Mesendoderm (in vitro differentiated cells): ENCODE data around the gene IRX4.
"Not testable (repeated sequence)": the region's sequence is repeated elsewhere in the genome, so short reads cannot be mapped to it uniquely, and the experiment has no call there.

Source experiments
- DNase-seq: peaks from one replicate; pipeline ENCODE4 v3.0.0; 2013
- H2AK5ac ChIP-seq: 2 replicates; pipeline ENCODE4 v1.6.1; 2013; ENCODE audit warnings: low read length, inconsistent platforms
- H2BK120ac ChIP-seq: 2 replicates; pipeline ENCODE4 v1.6.1; 2013; ENCODE audit warnings: low read depth, mild to moderate bottlenecking, low read length, moderate library complexity, mixed read lengths
- H2BK15ac ChIP-seq: replicated peaks from 2 replicates; pipeline ENCODE4 v1.6.1; 2013; ENCODE audit warnings: low read depth, mild to moderate bottlenecking, moderate library complexity
- H2BK5ac ChIP-seq: 2 replicates; pipeline ENCODE4 v1.6.1; 2013; ENCODE audit warnings: low read length, inconsistent platforms
- H3K18ac ChIP-seq: 2 replicates; pipeline ENCODE4 v1.6.1; 2013; ENCODE audit warnings: mild to moderate bottlenecking, low read length, mixed read lengths
- H3K23ac ChIP-seq: one replicate; pipeline ENCODE4 v1.6.1; 2013; ENCODE audit warnings: low read length
- H3K27ac ChIP-seq: 2 replicates; pipeline ENCODE4 v1.5.1; 2013; ENCODE audit warnings: low read depth, mild to moderate bottlenecking, inconsistent platforms, low read length, moderate library complexity
- H3K27me3 ChIP-seq: 2 replicates; pipeline ENCODE4 v1.6.1; 2013; ENCODE audit warnings: low read length, control low read depth, mild to moderate bottlenecking, inconsistent platforms; ENCODE audit not compliant: insufficient read depth, poor library complexity
- H3K36me3 ChIP-seq: 2 replicates; pipeline ENCODE4 v1.6.1; 2013; ENCODE audit warnings: low read length, inconsistent platforms; ENCODE audit not compliant: control insufficient read depth, insufficient read depth
- H3K4ac ChIP-seq: one replicate; pipeline ENCODE4 v1.6.1; 2013; ENCODE audit warnings: low read depth, mild to moderate bottlenecking, low read length, moderate library complexity
- H3K4me1 ChIP-seq: 2 replicates; pipeline ENCODE4 v1.6.1; 2013; ENCODE audit warnings: low read depth, low read length, inconsistent platforms; ENCODE audit not compliant: control insufficient read depth
- H3K4me2 ChIP-seq: 2 replicates; pipeline ENCODE4 v1.6.1; 2013; ENCODE audit warnings: low read length
- H3K4me3 ChIP-seq: 2 replicates; pipeline ENCODE4 v1.5.1; 2013; ENCODE audit warnings: mild to moderate bottlenecking, low read length
- H3K56ac ChIP-seq: one replicate; pipeline ENCODE4 v1.6.1; 2013; ENCODE audit warnings: low read length
- H3K79me1 ChIP-seq: 2 replicates; pipeline ENCODE4 v1.6.1; 2013; ENCODE audit warnings: low read length, inconsistent platforms
- H3K79me2 ChIP-seq: 2 replicates; pipeline ENCODE4 v1.6.1; 2013; ENCODE audit warnings: mild to moderate bottlenecking, low read length; ENCODE audit not compliant: control insufficient read depth, insufficient read depth
- H3K9ac ChIP-seq: 2 replicates; pipeline ENCODE4 v1.6.1; 2013; ENCODE audit warnings: low read length, inconsistent platforms
- H4K5ac ChIP-seq: one replicate; pipeline ENCODE4 v1.6.1; 2013; ENCODE audit warnings: low read length
- H4K8ac ChIP-seq: one replicate; pipeline ENCODE4 v1.6.1; 2013; ENCODE audit warnings: low read depth, mild to moderate bottlenecking, control low read depth, low read length, moderate library complexity
- WGBS: extraction: QIAGEN DNeasy Blood & Tissue Kit; methylation state at CpG from one replicate; pipeline ENCODE4 v1.1.7; 2013; ENCODE audit warnings: low lambda C conversion rate, missing lambda C conversion rate; ENCODE audit not compliant: insufficient coverage; ENCODE audit errors: extremely low coverage; 5-methylcytosine and 5-hydroxymethylcytosine counted together

The IRX4 gene

GRCh38 chr5:1871441-1871840, 11.3 kb downstream of the IRX4 start:
- H3K56ac ChIP-seq = no peak overlapping the region
- DNase-seq = no peak
- no CpG with 5 or more reads among the region's 14 CpGs for WGBS

DNA sequence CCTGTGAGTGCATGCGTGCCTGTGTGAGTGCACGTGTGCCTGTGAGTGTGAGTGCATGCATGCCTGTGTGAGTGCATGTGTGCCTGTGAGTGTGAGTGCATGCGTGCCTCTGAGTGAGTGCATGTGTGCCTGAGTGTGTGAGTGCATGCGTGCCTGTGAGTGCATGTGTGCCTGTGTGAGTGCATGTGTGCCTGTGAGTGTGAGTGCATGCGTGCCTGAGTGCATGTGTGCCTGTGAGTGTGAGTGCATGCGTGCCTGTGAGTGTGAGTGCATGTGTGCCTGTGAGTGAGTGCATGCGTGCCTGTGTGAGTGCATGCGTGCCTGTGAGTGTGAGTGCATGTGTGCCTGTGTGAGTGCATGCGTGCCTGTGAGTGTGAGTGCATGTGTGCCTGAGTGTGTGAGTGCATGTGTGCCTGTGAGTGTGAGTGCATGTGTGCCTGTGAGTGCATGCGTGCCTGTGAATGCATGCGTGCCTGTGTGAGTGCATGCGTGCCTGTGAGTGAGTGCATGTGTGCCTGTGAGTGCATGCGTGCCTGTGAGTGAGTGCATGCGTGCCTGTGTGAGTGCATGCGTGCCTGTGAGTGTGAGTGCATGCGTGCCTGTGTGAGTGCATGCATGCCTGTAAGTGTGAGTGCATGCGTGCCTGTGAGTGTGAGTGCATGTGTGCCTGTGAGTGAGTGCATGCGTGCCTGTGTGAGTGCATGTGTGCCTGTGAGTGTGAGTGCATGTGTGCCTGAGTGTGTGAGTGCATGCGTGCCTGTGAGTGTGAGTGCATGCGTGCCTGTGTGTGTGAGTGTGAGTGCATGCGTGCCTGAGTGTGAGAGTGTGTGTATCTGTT, 12.1 kb downstream of the IRX4 start:
- not testable (repeated sequence) for H4K8ac ChIP-seq, DNase-seq, H3K56ac ChIP-seq, H3K4ac ChIP-seq, H2BK5ac ChIP-seq, H3K4me2 ChIP-seq, H2AK5ac ChIP-seq, H3K23ac ChIP-seq, H4K5ac ChIP-seq, H3K79me2 ChIP-seq, H3K79me1 ChIP-seq, H3K18ac ChIP-seq, H3K9ac ChIP-seq, H2BK15ac ChIP-seq, H2BK120ac ChIP-seq, H3K27ac ChIP-seq, H3K4me1 ChIP-seq, H3K36me3 ChIP-seq, H3K4me3 ChIP-seq
- no CpG with 5 or more reads among the region's 21 CpGs for WGBS
- H3K27me3 ChIP-seq = peaks cover 22% of the 10 kb centered on the region

More at GRCh38 chr5:1871441-1871840, 11.3 kb downstream of the IRX4 start:
- no peak overlapping the region for H2BK15ac ChIP-seq
- no peaks in the 10 kb centered on the region for H3K79me1 ChIP-seq
- H2BK120ac ChIP-seq = no peak overlapping the region
- H3K4me3 ChIP-seq = no peak overlapping the region
- no peaks in the 10 kb centered on the region for H3K36me3 ChIP-seq
- no peak overlapping the region for H2BK5ac ChIP-seq
- H2AK5ac ChIP-seq = no peak overlapping the region
- H3K4ac ChIP-seq = no peak overlapping the region
- no peaks in the 10 kb centered on the region for H3K4me1 ChIP-seq
- no peaks in the 10 kb centered on the region for H3K79me2 ChIP-seq
- H4K8ac ChIP-seq = no peak overlapping the region
- H4K5ac ChIP-seq = no peak overlapping the region
- H3K23ac ChIP-seq = no peak overlapping the region
- H3K27me3 ChIP-seq = peaks cover 30% of the 10 kb centered on the region
- H3K18ac ChIP-seq = no peak overlapping the region
- H3K27ac ChIP-seq = no peak overlapping the region
- no peak overlapping the region for H3K4me2 ChIP-seq
- no peak overlapping the region for H3K9ac ChIP-seq

DNA sequence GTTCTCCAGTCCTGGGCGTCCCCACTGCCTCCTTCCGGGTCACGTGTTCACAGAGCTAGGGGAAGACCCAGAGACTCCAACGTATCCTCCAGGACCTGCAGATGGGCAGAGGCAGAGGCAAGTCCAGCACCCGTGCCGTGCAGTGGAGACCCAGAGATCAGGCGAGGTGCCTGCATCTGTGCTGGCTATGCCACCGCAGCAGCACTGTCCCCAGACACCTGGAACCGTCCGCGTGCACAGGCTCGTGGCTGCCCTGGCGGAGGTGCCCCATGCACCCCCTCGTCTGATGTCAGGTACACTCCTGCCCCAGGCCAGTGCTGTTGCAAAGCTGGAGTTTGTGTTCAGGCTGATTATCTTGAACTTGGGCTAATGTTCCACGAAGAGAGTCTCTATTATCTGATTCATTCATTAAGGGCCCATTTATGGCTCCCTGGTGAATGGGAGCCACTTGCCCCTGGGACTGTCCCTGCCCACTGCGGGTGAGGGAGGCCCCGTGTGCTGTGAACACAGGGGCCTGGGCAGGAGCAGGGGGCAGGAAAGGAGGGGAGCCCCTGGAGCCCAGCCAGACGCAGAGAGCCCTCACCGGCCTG, 13.7 kb downstream of the IRX4 start:
- Histone ChIP-seq H2BK15ac (no peak overlapping the region), H2BK120ac (no peak overlapping the region), H4K8ac (no peak overlapping the region), H3K36me3 (no peaks in the 10 kb centered on the region), H4K5ac (no peak overlapping the region), H3K4me3 (no peak overlapping the region), H3K27me3 (peaks cover 10% of the 10 kb centered on the region), H3K4ac (no peak overlapping the region), H2AK5ac (no peak overlapping the region), H2BK5ac (no peak overlapping the region), H3K27ac (no peak overlapping the region), H3K9ac (no peak overlapping the region), H3K4me1 (no peaks in the 10 kb centered on the region), H3K23ac (no peak overlapping the region), H3K4me2 (no peak overlapping the region), H3K18ac (no peak overlapping the region), H3K79me1 (no peaks in the 10 kb centered on the region), H3K79me2 (no peaks in the 10 kb centered on the region), H3K56ac (no peak overlapping the region)
- no CpG with 5 or more reads among the region's 19 CpGs for WGBS
- no peak for DNase-seq

- no peak overlapping the region for H2BK15ac ChIP-seq
- H2BK120ac ChIP-seq = no peak overlapping the region
- peaks cover 3% of the 10 kb centered on the region for H3K27me3 ChIP-seq
- H2BK5ac ChIP-seq = no peak overlapping the region
- H3K9ac ChIP-seq = no peak overlapping the region
- H4K5ac ChIP-seq = no peak overlapping the region
- H3K4ac ChIP-seq = no peak overlapping the region
- no peak overlapping the region for H3K4me2 ChIP-seq
- H3K4me3 ChIP-seq = no peak overlapping the region
- H3K36me3 ChIP-seq = no peaks in the 10 kb centered on the region
- H4K8ac ChIP-seq = no peak overlapping the region
- no peak overlapping the region for H2AK5ac ChIP-seq
- H3K23ac ChIP-seq = no peak overlapping the region
- H3K27ac ChIP-seq = no peak overlapping the region
- DNase-seq = no peak
- no peak overlapping the region for H3K18ac ChIP-seq
- no CpG with 5 or more reads among the region's 20 CpGs for WGBS
- H3K4me1 ChIP-seq = no peaks in the 10 kb centered on the region
- no peaks in the 10 kb centered on the region for H3K79me1 ChIP-seq
- H3K56ac ChIP-seq = no peak overlapping the region
- H3K79me2 ChIP-seq = no peaks in the 10 kb centered on the region
These were observed 14.9 kb downstream of the IRX4 start for GRCh38 chr5:1867815-1868143.

GRCh38 chr5:1867114-1867814, 15.5 kb downstream of the IRX4 start:
- Histone ChIP-seq H3K18ac (no peak overlapping the region), H3K4ac (no peak overlapping the region), H2BK5ac (no peak overlapping the region), H2BK15ac (no peak overlapping the region), H3K4me3 (no peak overlapping the region), H2AK5ac (no peak overlapping the region), H3K27ac (no peak overlapping the region), H3K4me1 (no peaks in the 10 kb centered on the region), H2BK120ac (no peak overlapping the region), H3K9ac (no peak overlapping the region), H3K4me2 (no peak overlapping the region), H3K36me3 (no peaks in the 10 kb centered on the region), H3K79me1 (no peaks in the 10 kb centered on the region), H4K8ac (no peak overlapping the region), H3K27me3 (peaks cover 1% of the 10 kb centered on the region), H3K79me2 (no peaks in the 10 kb centered on the region), H4K5ac (no peak overlapping the region), H3K56ac (no peak overlapping the region), H3K23ac (no peak overlapping the region)
- DNase-seq = peak; percentile 23
- 100% methylated on average over 1 of the region's 8 CpGs for WGBS
